Prostate gland (tissue), 2 donors: ENCODE measurements around the gene ZXDC. TPM values are rescaled to one million over a fixed set of nuclear protein-coding genes. Genes with fewer than 3 reads are reported as not detected.

ENCODE experiments used
- DNase-seq: peaks from one replicate; pipeline ENCODE4 v3.0.0-alpha.2; 2019; ENCODE audit warnings: low spot score
- H3K27ac ChIP-seq, 2 donors: fragments of 200-600 bp; sonication (generic); 2 replicates each; pipeline ENCODE4 v1.5.1; 2017 to 2019
- H3K27me3 ChIP-seq: fragments of 200-600 bp; sonication (generic); replicated peaks from 2 replicates; pipeline ENCODE4 v1.5.1; 2019; ENCODE audit not compliant: insufficient read depth
- H3K36me3 ChIP-seq, 2 donors: fragments of 200-600 bp; sonication (generic); 1 replicate in 1 of 2; 2 replicates in 1 of 2; pipeline versions ENCODE4 v1.5.1 to v1.8.1; 2017 to 2019
- H3K4me1 ChIP-seq: fragments of 200-600 bp; sonication (generic); replicated peaks from 2 replicates; pipeline ENCODE4 v1.5.1; 2019
- H3K4me3 ChIP-seq, 2 donors: fragments of 200-600 bp; sonication (generic); 2 replicates each; pipeline ENCODE4 v1.5.1; 2017 to 2019
- H3K9me3 ChIP-seq: fragments of 200-600 bp; sonication (generic); 2 replicates; pipeline ENCODE4 v1.5.1; 2017
- CTCF ChIP-seq, 4 experiments: fragments of 200-600 bp in 2 of 4; fragments of 450-650 bp in 2 of 4; sonication (generic) in 2 of 4; IDR thresholded peaks; 1 replicate in 3 of 4; 2 replicates in 1 of 4; pipeline ENCODE4 v1.5.1; 2016 to 2019; ENCODE audit warnings: antibody characterized with exemption in 4 of 4, mild to moderate bottlenecking in 2 of 4, moderate library complexity in 2 of 4
- POLR2A ChIP-seq: fragments of 450-650 bp; IDR thresholded peaks from one replicate; pipeline ENCODE4 v1.6.1; 2016; ENCODE audit warnings: antibody characterized with exemption, mild to moderate bottlenecking
- POLR2AphosphoS5 ChIP-seq: sonication (generic); formaldehyde crosslinking; IDR thresholded peaks from one replicate; pipeline ENCODE4 v1.6.1; 2017; ENCODE audit warnings: antibody characterized with exemption
- WGBS: methylation state at CpG from one replicate; pipeline ENCODE4 v1.1.5; 2018; 5-methylcytosine and 5-hydroxymethylcytosine counted together
- intact Hi-C: fragments of 100-400 bp; cut with DNase I; formaldehyde crosslinking; loops from one replicate; pipeline ENCODE4 v1.14.2; 2022
- total RNA-seq, 2 donors: library from RNA; depleted of rRNA; stranded (reverse); fragments of >200 nt; gene quantifications; one replicate each; pipeline ENCODE4 v1.1.0, GENCODE V29; 2016

Gene ZXDC
- total RNA-seq, 2 donors from 2014 or later: 47.7 to 87.0 TPM

- Histone ChIP-seq H3K4me1 (no peaks in the 10 kb centered on the region), H3K27ac (no peak overlapping the region), H3K4me3 (no peak overlapping the region), H3K36me3 (no peaks in the 10 kb centered on the region), H3K9me3 (no peaks in the 10 kb centered on the region), H3K27me3 (peaks cover 14% of the 10 kb centered on the region)
- WGBS: 85% methylated on average over 11 of the region's 11 CpGs
- intact Hi-C loops: no loop called here
- no peak for TF ChIP-seq CTCF (IDR thresholded peaks at IDR 0.05)
- TF ChIP-seq POLR2A: no peak
- no peak for TF ChIP-seq POLR2AphosphoS5
- no peak for DNase-seq
Measured at GRCh38 chr3:126414406-126414805, 61.3 kb downstream of the ZXDC start.

GRCh38 chr3:126413693-126414080 is 62.0 kb downstream of the ZXDC start:
- Histone ChIP-seq H3K36me3 (no peaks in the 10 kb centered on the region), H3K9me3 (no peaks in the 10 kb centered on the region), H3K27me3 (peaks cover 14% of the 10 kb centered on the region), H3K4me1 (no peaks in the 10 kb centered on the region), H3K27ac (no peak overlapping the region), H3K4me3 (no peak overlapping the region)
- DNase-seq: no peak
- WGBS: 98% methylated on average over 4 of the region's 4 CpGs
- intact Hi-C loops: no loop called here
- no peak for TF ChIP-seq POLR2AphosphoS5
- no peak for TF ChIP-seq POLR2A

GRCh38 chr3:126412841-126413692 is 62.6 kb downstream of the ZXDC start:
- TF ChIP-seq POLR2A (no peak), POLR2AphosphoS5 (no peak), CTCF (IDR thresholded peaks at IDR 0.05) (no peak)
- Histone ChIP-seq H3K36me3 (no peaks in the 10 kb centered on the region), H3K27me3 (peaks cover 14% of the 10 kb centered on the region), H3K4me3 (no peak overlapping the region), H3K27ac (no peak overlapping the region), H3K4me1 (no peaks in the 10 kb centered on the region), H3K9me3 (no peaks in the 10 kb centered on the region)
- WGBS: 90% methylated on average over 6 of the region's 6 CpGs
- DNase-seq: no peak
- intact Hi-C loops: no loop called here

GRCh38 chr3:126408099-126408498 is 67.6 kb downstream of the ZXDC start:
- H3K4me3 ChIP-seq: no peak overlapping the region

DNA sequence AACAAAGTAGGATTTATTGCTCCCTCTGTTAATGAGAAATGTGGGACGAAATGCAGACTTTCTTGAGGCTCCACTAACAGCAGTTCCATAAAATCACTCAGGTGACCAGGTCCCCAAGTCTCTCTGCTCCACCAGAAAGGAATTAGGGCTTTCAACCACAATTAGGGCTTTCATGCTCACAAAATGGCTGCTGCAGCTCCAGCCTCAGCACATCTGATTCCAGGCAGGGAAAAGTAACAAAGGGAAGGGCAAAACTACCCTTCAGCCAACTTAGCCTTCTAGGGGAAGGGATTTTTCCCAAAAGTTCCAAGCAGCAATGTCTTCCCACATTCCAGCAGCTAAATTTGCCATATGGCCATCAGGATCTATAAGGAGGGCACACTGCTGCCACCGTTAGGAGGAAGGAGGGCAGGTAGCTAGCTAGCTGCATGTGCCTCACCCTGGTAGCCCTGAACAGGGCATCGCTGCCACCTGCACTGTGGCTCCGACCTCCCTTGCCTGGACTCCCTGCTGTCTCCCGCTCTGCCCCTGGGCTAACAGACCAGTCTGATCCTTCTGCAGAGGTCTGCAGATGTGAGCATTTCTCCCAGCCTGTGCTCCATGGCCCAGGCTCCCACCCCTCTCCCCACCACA is 68.2 kb downstream of the ZXDC start:
- no peak for DNase-seq
- Histone ChIP-seq H3K36me3 (no peaks in the 10 kb centered on the region), H3K4me3 (no peak overlapping the region), H3K27ac (no peak overlapping the region), H3K27me3 (no peaks in the 10 kb centered on the region), H3K9me3 (no peaks in the 10 kb centered on the region), H3K4me1 (no peaks in the 10 kb centered on the region)
- WGBS: 84% methylated on average over 5 of the region's 5 CpGs
- intact Hi-C loops: no loop called here
- no peak for TF ChIP-seq POLR2AphosphoS5
- no peak for TF ChIP-seq CTCF (IDR thresholded peaks at IDR 0.05)
- TF ChIP-seq POLR2A: no peak

More at GRCh38 chr3:126408099-126408498, 67.6 kb downstream of the ZXDC start:
- TF ChIP-seq CTCF (IDR thresholded peaks at IDR 0.05): no peak
- no peak overlapping the region for H3K27ac ChIP-seq
- H3K36me3 ChIP-seq: no peaks in the 10 kb centered on the region
- no peaks in the 10 kb centered on the region for H3K9me3 ChIP-seq
- DNase-seq: no peak
- 89% methylated on average over 5 of the region's 5 CpGs for WGBS
- intact Hi-C loops: no loop called here
- H3K27me3 ChIP-seq: no peaks in the 10 kb centered on the region
- no peaks in the 10 kb centered on the region for H3K4me1 ChIP-seq
